LNCAP (cell line): ENCODE data around the gene COL25A1.

Experiments used
- TF ChIP-seq, protein P1 (sequence below): fragments of 450-650 bp; IDR thresholded peaks from 2 replicates; pipeline ENCODE4 v1.5.1; 2017; ENCODE audit warnings: mild to moderate bottlenecking

COL25A1 gene

DNA sequence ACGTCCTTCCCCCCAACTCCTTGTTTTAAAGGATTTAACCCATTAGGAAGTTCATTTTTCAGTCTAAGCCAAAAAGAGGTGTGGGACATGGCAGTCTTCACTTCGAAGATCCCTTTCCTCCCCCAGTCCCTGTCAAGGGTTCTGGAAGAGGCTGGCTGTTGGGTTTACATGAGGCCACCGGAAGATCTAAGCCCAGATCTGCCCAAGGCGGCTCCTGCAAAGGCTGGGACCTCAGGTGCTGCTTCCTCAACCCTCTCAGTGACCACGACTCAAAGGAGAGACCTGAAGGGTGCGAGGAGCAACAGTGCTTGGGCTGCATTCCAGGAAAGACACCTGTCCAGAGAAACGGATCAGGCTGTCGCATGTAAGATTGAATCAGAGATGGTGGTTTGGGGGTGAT is 516.1 kb downstream of the COL25A1 start:
- TF ChIP-seq, protein P1, sequence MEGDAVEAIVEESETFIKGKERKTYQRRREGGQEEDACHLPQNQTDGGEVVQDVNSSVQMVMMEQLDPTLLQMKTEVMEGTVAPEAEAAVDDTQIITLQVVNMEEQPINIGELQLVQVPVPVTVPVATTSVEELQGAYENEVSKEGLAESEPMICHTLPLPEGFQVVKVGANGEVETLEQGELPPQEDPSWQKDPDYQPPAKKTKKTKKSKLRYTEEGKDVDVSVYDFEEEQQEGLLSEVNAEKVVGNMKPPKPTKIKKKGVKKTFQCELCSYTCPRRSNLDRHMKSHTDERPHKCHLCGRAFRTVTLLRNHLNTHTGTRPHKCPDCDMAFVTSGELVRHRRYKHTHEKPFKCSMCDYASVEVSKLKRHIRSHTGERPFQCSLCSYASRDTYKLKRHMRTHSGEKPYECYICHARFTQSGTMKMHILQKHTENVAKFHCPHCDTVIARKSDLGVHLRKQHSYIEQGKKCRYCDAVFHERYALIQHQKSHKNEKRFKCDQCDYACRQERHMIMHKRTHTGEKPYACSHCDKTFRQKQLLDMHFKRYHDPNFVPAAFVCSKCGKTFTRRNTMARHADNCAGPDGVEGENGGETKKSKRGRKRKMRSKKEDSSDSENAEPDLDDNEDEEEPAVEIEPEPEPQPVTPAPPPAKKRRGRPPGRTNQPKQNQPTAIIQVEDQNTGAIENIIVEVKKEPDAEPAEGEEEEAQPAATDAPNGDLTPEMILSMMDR: no peak

DNA sequence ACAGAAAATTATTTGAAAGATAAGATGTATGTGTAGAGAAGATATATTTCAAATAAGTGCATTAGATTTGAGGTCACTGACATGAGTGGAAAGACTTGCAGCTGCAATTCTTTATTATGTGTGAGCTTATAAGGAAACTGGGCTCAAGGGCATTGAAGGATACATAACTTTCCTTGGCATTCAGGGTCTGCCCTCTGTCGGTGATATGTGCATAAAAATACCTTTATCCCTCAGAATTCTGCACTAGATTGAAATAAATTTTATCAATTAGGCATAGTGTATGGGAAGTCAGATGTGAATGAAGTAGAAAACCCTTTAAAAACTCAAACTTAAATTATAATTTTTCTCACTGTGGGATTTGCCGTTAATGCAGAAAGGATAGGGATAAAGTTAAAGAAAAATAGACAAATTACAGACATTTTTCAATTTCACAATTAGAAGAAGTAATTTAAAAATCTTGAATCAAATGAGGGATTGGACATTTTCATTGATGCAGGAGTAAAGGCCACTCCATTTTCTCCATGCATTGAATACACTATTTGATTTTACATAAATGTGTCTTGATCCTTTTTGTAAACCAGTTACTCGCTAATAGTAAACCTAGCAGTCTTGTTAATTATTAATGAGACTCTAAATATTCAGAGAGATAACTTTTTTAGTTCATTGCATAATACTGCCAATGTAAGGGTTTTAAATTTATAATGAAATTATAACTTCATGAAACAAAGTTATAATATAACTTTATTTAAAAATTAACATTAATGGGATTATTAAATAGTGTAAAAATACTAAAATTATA is 518.6 kb downstream of the COL25A1 start:
- TF ChIP-seq, protein P1: peak; percentile 38; the same call in 1 of the 2 replicates

DNA sequence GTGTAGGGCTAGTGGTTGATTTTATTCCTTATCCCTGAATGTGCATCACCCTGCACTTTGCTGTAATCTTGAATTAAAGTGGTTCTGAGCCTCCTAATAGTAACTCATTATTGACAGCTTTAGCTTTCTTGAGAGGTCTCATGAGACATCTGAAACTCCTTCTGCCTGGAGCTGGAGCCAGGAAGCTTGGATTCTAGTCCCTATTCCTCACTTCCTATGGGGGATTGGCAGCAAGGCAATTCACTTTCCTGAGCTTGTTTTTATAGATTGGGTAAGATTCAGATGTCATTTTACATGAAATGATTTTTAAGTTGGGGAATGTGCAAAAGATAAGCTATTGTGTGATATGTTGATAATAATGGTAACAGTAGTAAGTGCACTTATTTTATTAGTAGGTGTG is 522.5 kb downstream of the COL25A1 start:
- TF ChIP-seq, protein P1: no peak

DNA sequence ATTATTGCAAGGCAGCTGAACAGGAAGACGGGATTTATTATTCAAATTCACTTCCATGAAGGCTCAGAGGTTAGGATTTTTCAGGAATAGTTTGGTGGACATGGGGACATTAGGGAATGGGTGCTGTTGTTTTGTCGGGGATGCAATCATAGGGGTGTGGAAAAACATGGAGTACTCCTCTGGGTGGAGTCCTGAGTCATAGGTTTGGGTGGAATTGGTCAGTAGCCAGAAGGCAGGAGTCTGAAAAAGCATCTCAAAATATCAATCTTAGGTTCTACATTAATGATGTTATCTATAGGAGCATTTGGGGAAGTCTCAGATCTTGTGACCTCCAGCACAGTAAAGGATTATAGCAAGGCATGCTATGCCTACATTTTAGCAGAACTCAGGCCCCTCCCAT is 525.1 kb downstream of the COL25A1 start:
- TF ChIP-seq, protein P1: no peak

DNA sequence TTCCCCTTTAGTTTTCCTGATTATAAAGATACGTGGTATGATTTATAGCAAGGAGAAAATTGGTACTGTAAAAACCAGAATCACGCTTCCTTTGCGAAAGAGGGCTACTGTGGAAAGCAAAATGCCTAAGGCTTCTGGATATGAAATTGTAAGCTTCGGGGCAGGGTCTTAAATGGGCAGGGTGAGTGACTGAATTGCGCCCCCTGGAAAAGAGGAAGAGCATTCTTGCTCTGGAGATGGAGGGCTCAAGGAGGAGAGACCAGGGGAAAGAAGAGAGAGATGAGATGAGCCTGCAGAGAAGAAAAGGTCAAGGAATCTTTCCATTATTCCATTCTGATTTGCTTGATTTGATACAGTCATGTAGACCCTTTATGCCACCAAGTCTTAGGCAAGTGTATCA is 526.5 kb downstream of the COL25A1 start:
- TF ChIP-seq, protein P1: no peak

DNA sequence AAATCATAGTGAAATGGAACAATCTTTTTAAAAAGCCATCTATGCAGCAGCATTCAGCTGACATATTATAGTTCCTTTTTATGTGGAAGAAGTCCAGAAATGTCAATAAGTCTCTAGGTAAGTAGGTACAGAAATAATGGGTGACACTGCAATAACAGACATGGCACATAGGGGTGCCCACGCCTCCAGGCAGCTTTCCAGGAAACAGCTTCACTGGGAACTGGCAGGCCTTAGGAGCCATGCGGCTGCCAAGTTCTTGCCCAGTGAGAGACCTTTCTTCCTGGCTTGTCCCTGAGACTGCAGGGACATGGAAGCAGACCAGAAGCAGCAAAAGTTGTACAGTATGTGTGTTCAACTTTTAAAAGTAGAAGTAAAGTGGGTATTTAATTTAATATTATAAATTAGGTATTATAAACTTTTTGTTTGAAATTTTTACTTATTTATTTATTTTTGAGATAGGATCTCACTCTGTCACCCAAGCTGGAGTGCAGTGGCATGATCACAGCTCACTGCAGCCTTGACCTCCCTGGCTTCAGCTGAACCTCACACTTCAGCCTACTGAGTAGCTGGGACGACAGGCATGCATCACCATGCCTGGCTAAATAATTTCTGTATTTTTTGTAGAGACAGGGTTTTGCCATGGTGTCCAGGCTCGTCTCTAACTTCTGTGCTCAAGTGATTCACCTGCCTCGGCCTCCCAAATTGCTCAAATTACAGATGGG is 527.5 kb downstream of the COL25A1 start:
- TF ChIP-seq, protein P1: peak; percentile 24; the same call in 1 of the 2 replicates

DNA sequence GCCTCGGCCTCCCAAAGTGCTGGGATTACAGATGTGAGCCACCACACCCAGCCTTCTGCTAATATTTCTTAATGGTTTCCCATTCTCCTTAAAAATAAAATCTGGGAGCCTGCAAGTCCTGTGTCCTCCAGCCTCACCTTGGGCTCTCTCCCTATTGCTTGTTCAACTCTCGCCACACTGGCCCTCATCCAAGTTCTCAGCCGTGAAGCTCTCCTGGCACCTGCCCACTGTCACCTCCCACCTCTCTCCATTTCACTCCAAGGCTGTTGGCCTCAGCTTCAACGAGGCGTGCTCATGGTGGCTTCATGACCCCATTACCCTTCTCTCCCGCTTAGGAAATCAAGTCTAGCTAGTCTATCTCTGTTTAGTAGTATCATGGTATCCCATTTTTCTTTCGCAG is 530.1 kb downstream of the COL25A1 start:
- TF ChIP-seq, protein P1: no peak
